Stimulated activated CD8-positive, alpha-beta memory T cell treated with anti-CD3 and anti-CD28 coated beads, Interleukin-12 subunit alpha, Interleukin-12 subunit beta, amount 100 ng/mL, for 24 hours (primary cell): ENCODE data around the gene TH.

ENCODE experiments used
- DNase-seq: peaks from one replicate; pipeline ENCODE4 v3.0.0-alpha.2; 2020; ENCODE audit errors: extremely low read depth

The TH gene

DNA sequence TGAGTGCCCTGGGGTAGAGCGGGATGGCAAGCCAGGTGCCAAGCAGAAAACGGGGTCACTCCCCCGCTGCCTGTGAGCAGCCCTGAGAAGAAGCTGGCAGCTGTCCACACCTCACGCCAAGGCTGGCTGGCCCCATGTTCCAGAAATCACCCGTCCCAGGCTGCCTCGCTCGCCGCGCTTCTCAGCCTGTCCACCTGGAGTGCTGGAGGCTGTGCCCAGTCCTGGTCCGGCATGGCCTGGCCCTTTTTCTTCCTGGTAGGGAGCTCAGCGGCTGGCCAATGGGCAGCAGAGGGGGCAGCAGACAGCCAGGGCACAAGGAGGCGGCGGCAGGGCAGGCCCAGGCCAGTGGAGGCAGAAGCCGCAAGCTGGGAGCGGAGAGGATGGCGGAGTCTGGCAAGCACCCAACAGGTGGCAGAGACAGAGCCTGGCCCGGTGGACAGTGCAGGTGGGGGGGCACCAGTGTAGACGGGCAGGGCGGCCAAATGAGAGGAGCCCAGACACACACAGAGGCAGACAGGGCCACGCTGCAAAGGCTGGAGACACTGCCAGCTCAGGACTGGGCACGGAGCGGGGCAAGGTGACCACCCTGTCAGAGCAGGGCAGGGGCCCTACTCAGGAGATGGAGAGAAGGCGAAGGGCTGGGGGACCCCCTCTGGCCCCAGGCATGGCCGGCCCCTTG, 37.2 kb upstream of the TH start:
- no peak for DNase-seq

DNA sequence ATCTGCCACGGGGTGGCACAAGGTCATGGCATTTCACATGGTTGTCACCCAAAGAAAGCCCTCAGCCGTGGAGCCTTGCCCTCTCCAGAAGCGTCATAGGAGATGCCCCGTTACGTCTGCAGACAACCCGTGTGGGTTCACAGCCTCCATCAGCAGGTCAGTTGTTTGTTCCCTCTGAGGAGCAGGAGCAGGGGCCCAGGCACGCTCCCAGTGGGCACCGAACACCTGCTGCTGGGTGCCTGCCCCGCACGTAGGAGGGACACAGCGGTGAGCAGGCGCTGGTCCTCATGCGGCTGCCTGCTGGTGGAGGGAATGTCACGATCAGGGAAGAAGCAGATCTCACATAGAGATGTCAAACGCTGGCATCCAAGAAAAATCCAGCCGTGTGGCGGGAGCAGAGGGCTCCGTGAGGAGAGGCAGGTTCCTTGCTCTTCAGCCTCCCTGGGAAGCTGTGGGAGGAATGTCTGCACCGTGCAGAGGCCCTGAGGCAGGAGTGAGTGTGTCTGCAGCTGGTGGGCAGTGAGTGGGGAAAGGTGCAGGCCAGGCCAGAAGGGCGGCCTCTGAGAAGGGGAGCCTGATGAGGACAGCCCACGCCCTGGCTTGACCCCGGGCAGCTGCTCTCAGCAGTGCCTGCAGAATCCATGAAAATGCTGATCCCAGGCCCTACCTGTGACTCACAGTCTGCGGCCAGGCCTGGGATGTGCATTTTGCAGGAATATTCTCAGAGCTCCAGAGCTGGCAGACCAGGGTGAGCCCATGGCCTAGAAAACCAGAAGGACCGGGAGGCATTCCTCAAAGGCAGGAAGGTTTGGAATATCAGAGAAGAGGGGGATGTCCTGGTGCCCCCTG, 36.4 kb upstream of the TH start:
- no peak for DNase-seq

DNA sequence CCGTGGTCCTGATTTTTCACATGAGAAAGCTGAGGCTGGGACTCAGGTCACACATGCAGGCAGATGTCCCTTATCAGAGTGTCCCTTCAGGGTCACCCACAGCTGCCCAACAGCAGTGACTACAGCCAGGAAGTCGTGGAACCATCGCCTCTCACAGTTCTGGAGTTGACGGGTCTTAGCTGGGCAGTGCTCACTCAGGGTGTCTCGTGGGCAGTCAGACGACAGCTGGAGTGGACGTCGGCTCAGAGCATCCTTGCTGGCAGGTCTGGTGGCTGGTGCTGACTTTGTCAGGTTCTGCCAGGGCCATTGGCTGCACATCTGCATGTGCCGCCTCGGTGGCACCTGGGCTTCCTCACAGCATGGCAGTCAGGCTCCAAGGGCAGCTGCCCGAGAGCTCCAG, 35.6 kb upstream of the TH start:
- DNase-seq = no peak

DNA sequence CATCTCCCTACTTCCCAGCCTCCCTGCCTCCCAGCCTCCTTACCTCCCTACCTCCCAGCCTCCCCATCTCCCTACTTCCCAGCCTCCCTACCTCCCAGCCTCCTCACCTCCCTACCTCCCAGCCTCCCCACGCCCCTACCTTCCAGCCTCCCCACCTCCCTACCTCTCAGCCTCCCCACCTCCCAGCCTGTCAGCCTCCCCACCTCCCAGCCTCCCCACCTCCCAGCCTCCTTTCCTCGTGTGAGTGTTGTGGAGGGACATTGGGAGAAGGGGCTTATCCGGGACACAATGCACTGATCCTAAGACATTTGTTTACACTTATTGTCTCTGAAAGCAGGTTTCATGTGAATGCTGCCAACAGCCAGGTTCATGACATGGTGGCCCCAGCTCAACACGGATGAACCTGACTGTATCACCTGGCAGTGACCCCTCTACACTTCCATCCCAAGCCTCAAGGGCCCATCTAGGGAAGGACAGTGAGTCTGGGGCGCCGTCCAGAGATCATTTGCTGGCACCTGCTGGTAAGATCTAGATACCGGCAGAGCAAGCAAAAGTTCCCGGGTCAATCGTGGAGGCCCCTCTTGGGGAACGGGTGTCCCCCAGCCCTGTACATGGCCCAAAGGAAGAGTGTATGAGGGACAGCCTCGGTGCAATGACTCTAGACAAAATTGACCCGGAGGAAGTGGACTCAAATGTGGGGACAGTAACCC, 34.5 kb upstream of the TH start:
- DNase-seq = no peak

DNA sequence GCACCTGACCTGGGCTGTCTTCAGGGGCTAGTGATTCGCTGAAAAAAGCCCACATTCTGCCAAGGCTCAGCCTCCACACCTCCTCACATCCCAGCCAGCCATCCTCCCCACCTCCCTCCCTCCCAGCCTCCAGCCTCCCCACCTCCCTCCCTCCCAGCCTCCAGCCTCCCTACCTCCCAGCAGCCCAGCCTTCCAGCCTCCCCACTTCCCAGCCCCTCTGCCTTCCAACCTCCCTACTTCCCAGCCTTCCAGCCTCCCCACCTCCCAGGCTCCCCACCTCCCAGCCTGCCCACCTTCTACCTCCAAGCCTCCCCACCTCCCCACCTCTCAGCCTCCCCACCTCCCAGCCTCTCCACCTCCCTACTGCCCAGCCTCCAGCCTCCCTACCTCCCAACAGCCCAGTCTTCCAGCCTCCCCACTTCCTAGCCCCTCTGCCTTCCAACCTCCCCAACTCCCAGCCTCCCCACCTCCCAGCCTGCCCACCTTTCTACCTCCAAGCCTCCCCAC, 33.7 kb upstream of the TH start:
- DNase-seq = no peak

DNA sequence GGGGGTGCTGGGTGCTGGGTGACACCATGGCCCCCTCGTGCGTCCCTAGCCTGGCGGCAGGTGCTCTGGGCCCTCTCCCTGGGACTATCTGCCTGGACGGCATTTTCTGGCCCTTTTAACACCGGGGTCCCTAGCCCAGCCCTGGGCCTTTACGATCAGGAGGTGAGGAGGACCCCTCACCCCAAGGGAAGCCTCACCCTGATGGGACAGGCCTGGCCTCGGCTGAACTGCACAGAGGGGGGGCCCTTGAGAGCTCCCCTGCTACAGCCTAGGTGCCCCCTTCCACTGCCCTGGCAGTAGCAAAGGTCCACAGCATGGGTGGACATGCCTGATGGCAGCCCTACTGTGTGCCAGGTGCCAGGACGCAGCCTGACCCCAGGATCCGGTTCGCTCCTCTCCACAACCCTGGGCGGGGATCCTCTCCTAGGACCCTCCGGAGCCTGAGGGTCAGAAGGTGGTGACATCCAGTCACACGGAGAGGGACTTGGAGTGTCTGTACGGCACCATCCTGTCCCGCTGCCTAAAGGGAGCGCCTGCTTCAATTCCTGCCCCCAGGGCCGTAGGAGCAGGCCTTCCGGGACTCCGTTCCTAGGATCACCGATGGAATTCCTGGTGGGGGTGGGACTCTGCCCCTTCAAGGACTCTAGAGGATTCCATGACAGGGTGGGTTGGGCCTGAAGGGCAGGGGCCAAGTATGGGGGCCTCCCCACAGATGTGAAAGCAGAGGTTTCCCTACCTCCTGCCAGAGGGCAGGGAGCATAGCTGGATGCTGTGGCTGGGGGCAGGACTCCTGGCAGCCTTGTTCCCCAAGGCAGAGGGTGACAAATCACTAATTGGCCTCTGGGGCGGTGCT, 33.0 kb upstream of the TH start:
- DNase-seq = no peak

DNA sequence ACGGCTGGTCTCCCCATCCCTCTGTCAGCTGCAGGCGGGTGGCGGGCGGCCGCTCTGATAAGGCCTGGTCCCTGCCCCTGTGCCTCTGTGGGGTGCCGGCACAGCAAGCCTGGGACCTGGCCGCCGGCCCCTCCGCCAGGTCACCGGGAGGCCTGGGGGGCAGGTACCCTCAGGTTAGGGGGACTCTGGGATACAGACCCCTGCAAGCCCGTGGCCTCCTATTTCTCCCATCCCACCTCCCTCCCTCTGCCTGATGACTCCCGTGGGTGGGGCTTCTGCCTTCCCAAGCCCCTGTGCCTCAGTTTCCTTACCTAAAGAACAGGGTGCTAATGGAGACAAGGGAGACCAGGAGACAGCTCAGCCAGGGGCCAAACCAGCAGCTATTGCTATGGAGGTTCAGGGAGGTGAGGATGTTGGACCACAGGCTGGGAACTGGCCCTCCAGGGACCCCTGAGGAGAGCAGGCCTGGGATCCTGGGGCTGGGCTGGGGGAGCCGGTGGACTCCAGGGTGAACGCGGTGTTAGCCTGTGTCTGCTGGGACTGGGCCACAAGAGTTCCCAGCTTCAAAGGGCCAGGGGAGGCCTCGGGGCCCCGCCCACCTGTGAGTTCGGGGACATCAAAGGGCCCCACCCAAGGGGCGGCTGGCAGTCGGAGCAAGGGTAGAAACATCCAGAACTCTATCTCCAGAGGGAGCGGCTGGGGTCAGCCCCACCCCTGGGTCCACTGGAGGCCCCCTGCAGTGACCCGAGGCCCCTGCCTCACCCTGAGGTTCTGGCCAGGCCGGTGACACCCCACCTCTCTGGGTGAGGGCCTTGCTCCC, 32.0 kb upstream of the TH start:
- no peak for DNase-seq

DNA sequence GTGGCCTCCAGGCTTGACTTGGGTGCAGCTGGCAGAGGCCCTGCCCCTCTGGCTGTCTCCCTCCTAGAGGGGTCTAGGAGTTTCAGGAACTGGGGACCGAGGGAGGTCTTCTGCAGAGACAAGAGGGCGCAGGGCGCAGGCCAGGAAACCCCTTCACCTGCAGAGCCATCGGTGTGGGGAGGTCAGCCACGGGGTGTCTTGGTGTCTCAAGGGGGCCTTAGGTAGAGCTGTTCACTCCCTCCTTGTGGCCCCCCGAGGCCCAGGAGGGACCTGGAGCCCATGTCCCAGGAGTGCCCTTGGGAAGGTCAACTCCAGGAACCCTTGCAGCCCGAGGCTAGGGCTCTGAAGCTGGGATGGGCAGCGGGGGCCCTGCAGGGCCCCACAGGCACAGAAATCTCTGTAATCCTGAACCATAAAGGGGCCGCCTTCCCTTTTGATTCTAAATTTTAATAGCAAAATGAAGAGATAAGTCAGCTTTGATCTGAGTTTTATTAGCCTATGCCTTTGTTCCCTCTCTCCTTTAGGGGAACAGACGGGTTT, 31.4 kb upstream of the TH start:
- no peak for DNase-seq

DNA sequence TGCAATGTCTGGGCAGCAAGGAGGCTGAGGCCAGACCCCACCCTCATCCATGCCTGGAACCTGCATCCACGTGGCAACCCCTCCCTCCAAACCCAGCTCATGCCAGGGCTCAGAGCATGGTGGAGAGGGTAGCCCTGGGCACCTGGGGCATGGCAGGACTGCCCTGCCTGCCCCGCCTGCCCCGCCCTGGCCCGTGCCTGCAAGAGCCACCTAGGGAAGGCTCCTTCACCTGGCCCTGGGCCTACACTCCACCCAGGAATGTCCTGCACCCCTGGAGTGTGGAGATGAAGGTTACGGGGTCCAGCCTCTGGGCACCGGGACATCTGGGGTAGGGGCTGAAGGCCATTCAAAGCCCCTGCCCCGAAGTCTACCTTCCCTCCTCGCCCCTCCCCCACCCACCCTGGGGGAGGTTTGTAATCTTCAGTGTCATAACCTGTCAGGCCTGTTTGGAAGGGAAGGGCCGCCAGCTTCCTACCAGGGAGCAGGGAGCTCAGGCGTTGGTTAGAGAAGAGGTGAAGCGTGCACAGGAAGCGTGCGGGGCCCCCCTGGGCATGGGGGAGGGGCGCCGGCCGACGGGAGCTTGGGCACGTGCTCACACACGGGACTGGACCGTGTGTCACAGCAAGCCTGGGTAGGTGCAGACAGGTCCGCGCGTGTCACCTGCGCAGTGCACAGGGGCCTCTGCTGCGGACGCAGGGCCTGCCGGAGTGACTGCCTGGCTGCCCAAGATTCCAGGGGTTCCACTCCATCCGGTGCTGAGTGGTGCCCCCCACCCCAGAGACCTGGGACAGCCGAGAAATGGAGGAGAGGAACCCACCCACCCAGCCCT, 30.7 kb upstream of the TH start:
- no peak for DNase-seq

DNA sequence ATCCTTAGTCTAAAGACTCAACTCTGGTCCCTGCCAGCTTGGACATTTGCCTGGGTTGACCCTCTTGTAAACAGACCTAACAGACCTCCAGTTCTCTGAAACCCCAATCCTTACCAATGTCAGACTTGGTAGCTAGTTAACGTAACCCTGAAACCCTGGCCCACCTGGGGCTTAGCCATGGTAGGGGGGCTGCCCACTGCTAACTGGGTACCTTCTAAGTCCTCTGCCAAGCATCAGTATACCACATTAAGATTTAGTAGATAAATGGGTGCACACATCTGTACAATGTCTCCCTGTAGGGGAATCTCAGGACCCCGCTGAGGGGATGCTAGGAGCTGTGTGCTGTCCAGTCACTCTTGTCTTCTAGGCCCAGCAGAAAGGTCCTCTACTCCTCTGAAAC, 29.9 kb upstream of the TH start:
- DNase-seq = no peak

DNA sequence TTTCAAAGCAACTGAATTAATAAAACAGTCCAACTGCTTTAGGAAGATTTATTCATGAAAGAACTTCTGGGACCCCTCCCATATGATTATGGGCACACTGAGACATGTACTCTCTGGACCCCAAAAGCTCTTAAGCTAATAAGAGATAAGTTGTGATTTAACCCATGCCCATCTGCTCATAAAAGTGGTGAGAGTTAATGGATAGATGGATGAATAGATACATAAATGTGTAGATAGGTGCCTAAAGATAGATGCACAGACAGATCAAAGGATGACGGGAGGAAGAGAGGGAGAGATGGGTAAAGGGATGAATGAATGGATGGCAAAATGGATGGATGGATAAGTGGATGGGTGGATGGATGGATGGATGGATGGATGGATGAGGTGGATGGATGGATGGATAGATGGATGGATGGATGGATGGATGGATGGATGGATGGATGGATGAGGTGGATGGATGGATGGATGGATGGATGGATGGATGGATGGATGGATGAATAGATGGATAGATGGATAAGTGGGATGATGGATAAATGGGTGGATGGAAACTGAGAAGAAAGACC, 29.4 kb upstream of the TH start:
- DNase-seq = no peak

DNA sequence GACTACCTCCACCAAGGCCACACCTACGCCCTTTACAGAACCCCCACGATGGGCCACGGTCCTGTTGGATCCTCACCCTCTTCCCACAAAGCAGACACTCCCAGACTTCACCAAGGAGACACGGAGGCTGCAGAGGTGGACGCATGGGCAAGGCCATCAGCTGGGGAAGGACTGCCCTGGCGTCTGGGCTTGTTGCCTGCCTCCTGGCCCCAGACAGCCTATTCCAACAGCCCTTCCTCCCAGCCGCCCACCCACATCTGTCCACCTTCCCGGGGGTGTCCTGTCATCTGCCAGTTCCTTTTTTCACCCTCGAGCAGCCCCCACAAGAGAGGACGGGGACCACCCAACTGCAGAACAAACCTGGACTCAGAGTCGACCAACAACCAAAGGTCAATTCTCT, 28.9 kb upstream of the TH start:
- DNase-seq = no peak

DNA sequence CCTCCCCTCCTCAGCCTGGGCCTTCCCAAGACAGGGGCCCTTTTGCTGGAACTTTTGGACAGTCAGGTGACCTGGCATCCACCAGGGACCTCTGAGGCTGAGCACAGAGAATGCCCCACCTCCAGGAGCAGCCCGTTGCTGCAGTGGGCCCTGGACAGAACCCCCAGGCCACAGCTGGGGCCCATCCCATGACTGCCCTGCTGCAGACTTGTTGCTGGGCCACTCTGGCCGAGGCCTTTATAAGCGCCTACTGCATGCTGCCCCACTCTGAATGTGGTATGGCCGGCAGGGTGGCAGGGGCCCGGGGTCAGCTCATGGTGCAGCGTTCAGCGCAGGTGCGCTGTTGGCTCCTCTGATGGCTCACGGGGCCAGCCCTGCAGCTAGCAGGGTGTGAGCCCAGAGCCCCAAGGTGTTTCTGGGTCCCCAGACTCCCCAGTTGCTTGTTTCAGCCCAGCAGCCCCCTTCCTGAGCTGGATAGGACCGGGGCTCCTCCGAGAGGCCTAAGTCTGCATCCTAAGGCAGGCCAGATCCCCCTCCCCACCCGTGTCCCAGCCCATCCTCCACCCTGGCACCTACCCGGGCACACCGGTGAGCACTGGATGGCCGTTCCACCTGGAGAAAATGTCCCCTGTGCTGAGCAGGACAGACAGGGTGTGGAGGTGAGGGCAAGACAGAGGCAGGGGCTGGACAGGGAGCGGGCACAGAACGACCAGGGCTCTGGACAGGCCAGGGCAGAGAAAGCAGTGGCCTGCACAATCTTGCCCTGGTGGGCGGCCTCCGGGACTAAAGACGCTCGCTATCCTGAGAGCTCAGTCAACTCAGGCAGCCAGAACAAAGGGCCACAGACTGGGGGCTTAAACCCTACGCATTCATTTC, 28.1 kb upstream of the TH start:
- DNase-seq = no peak

DNA sequence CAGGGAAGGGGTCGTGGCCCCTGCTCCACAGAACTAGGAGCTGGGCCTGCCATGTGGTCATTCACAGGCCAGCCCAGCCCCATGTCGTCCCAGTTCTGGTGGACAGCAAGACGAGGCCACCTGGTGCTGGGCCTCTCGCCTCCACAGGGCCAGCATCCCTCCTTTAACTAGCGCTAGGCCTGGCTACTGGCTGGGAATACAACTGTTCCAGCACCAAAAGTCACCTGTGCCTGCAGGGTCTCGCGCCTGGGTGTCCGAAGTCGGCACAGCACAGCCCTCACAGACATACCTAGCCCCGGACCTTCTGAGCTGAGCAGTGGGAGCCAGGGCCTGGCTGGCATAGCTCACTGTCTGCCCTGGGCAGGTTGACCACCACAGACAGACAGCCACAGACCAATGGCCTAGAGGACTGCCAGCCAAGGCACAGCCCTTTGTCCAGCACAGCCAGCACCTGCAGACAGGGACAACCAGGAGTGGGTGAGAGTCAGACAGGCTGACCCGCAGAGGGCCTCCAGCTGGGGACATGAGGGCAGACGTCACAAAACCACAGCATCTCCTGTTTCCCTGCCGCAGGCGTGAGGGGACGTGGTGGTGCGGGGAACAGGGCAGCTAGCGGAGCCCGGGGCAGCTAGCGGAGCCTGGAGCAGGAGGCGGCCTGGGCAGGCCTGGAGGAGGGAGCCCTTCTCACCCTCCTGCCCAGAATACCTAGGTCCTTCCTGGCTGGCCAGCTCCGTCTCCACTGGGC, 27.2 kb upstream of the TH start:
- no peak for DNase-seq

DNA sequence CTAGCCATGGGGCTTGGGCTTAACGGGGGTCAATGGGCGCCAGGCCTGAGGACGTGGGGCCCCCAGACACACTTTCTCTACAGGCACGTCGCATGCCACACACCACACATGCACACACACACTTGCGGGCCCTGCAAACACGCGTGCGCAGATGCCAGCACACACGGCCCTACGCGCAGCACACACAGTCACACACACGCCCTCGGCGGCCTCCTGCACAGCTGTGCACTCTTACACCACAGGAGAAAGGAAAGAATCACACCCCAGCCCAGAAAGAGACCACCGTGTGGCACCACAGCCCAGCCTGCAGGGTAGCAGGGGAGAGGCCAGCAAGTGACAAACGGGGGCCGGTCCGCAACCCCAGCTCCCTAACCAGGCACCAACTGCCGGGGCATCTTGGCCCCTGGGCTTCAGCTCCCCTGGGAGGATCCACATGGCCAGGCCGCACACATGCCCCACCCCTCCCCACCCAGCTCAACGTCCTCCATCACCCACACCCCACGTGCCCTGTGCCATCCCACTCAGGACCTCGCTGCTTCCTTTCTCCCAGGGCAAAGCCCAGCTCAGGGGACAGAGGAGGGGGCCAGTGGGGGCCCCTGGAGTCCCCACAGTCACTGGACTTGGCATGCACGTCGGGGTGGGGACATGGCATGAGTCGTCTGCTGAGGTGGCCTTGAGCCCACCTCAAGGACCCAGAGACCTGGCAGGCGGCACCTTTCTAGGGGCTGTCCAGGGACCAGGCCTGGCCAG, 26.3 kb upstream of the TH start:
- no peak for DNase-seq

DNA sequence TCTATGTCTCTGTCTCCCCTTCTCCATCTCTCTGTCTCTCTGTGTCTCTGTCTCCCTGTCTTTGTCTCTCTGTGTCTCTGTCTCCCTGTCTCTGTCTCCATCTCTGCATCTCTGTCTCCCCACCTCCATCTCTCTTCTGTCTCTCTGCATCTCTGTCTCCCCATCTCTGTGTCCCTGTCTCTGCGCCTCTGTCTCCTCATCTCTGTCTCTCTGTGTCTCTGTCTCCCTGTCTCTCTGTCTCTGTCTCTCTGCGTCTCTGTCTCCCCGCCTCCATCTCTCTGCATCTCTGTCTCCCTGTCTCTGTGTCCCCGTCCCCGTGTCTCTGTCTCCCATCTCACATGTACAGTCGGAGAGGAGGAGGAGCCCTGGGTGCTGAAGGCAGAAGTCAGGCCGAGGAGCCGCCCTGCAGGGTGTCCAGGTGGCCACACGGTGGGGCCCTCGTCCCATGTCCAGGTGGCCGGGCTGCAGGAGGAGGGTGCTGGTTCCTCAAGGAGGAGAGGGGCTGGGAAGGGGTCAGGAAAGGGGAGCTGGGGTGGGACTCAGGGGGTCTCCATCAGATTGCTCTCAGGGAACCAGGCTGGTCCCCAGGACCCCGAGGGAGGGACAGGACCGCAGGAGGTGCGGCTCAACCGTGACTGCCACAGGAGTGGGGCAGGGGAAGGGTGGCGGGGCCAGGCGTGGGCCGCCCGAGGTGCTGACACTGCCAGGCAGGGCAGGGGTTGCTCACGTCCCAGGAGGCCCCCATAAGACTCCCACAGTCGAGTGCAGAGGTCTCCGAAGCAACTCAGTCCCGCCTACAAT, 25.6 kb upstream of the TH start:
- peak; percentile 35 for DNase-seq
